ENCODE data around the gene CORO6.

DNA sequence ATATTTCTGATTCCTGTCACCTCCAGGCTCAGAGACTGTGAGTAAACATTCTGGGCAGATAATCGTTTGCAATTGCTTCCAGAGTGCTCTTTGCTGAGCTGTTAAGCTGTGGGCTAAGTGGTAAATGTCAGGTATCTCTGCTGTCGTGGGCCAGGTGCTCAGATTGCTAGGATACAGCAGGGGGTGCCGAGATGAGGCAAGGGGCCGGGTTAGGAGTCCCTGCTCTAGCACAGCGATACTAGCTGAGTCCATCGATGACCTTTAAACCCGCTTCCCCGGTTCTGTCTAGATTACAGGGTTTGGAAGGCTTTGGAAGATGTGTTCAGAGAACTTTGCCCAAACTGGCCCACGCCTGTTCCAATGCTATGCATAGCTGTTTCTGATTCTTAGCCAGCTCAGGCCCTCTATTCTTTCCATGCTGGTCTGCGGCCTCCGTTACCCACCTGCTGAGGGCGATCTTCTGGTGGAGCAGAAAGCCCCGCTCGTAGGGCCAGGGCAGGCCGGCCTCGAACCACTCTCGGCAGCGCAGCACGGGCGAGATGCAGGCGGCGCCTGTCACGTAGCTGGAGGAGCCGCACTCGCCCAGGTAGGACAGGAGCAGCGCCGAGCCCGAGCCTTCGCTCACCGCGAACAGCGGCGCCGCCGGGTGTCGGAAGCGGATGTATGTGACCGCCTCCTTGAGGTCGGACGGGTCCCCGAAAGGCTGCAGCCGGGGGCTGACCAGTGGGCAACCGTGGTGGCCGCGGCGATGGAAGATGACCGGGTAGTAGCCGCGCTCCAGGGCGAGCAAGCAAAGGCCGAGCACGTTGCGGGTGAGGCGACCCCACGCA is 56.9 kb downstream of the CORO6 start:
- TF ChIP-seq, protein P1, sequence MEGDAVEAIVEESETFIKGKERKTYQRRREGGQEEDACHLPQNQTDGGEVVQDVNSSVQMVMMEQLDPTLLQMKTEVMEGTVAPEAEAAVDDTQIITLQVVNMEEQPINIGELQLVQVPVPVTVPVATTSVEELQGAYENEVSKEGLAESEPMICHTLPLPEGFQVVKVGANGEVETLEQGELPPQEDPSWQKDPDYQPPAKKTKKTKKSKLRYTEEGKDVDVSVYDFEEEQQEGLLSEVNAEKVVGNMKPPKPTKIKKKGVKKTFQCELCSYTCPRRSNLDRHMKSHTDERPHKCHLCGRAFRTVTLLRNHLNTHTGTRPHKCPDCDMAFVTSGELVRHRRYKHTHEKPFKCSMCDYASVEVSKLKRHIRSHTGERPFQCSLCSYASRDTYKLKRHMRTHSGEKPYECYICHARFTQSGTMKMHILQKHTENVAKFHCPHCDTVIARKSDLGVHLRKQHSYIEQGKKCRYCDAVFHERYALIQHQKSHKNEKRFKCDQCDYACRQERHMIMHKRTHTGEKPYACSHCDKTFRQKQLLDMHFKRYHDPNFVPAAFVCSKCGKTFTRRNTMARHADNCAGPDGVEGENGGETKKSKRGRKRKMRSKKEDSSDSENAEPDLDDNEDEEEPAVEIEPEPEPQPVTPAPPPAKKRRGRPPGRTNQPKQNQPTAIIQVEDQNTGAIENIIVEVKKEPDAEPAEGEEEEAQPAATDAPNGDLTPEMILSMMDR (optimal IDR thresholded peaks at IDR 0.05 in 1 of 3, IDR thresholded peaks at IDR 0.05 in 1 of 3, conservative IDR thresholded peaks at IDR 0.05 in 1 of 3; ENCODE audit: extremely low read depth in 1 of 3, insufficient read depth in 2 of 3, low read length in 3 of 3): no peak
- TF ChIP-seq EZH2 (IDR thresholded peaks at IDR 0.05; ENCODE audit: low read length): no peak

All from keratinocyte (primary cell).